Duodenal mucosa (tissue), 2 donors: Measurements from ENCODE around the gene FRMD4A.

ENCODE experiments used
- H3K27ac ChIP-seq: one replicate; pipeline ENCODE4 v1.7.0; 2013; ENCODE audit warnings: low read depth, low read length
- H3K27me3 ChIP-seq, 2 donors: one replicate each; pipeline ENCODE4 v1.7.0; 2013; ENCODE audit warnings: low read length in 2 of 2, control low read depth in 1 of 2; ENCODE audit not compliant: insufficient read depth in 2 of 2, control insufficient read depth in 1 of 2
- H3K36me3 ChIP-seq, 2 donors: one replicate each; pipeline ENCODE4 v1.7.0; 2013; ENCODE audit warnings: low read length in 2 of 2, control low read depth in 1 of 2; ENCODE audit not compliant: insufficient read depth in 2 of 2, control insufficient read depth in 1 of 2
- H3K4me1 ChIP-seq, 2 donors: one replicate each; pipeline ENCODE4 v1.7.0; 2013; ENCODE audit warnings: low read length in 2 of 2, control low read depth in 1 of 2; ENCODE audit not compliant: insufficient read depth in 2 of 2, control insufficient read depth in 1 of 2
- H3K4me3 ChIP-seq, 2 donors: one replicate each; pipeline ENCODE4 v1.7.0; 2013; ENCODE audit warnings: low read length in 2 of 2, low read depth in 1 of 2
- H3K9ac ChIP-seq, 2 donors: one replicate each; pipeline ENCODE4 v1.7.0; 2013; ENCODE audit warnings: low read length in 2 of 2, low read depth in 1 of 2
- H3K9me3 ChIP-seq, 2 donors: one replicate each; pipeline ENCODE4 v1.7.0; 2013; ENCODE audit warnings: low read length in 2 of 2, control low read depth in 1 of 2; ENCODE audit not compliant: control insufficient read depth in 1 of 2

The FRMD4A gene

GRCh38 chr10:13820964-13821337, 509.8 kb downstream of the FRMD4A start:
- peaks cover 0 to 2% of the 10 kb centered on the region in 2 donors for H3K27me3 ChIP-seq
- H3K4me1 ChIP-seq: peaks cover 0 to 5% of the 10 kb centered on the region in 2 donors
- H3K36me3 ChIP-seq: no peaks in the 10 kb centered on the region
- H3K9ac ChIP-seq: no peak overlapping the region
- no peak overlapping the region for H3K4me3 ChIP-seq
- no peak overlapping the region for H3K27ac ChIP-seq
- H3K9me3 ChIP-seq: no peaks in the 10 kb centered on the region

- Histone ChIP-seq H3K36me3 (no peaks in the 10 kb centered on the region), H3K27ac (no peak overlapping the region), H3K4me1 (peaks cover 0 to 5% of the 10 kb centered on the region in 2 donors), H3K9me3 (no peaks in the 10 kb centered on the region), H3K27me3 (peaks cover 0 to 2% of the 10 kb centered on the region in 2 donors), H3K4me3 (no peak overlapping the region), H3K9ac (no peak overlapping the region)
These were observed 510.4 kb downstream of the FRMD4A start for GRCh38 chr10:13820119-13820963.

GRCh38 chr10:13816195-13816925, 514.4 kb downstream of the FRMD4A start:
- Histone ChIP-seq H3K36me3 (no peaks in the 10 kb centered on the region), H3K4me3 (no peak overlapping the region), H3K9me3 (no peaks in the 10 kb centered on the region), H3K9ac (no peak overlapping the region), H3K4me1 (peaks cover 0 to 5% of the 10 kb centered on the region in 2 donors), H3K27ac (no peak overlapping the region), H3K27me3 (peaks cover 0 to 2% of the 10 kb centered on the region in 2 donors)

- no peaks in the 10 kb centered on the region for H3K9me3 ChIP-seq
- H3K27me3 ChIP-seq: peaks cover 0 to 2% of the 10 kb centered on the region in 2 donors
- no peaks in the 10 kb centered on the region for H3K36me3 ChIP-seq
- peaks cover 0 to 5% of the 10 kb centered on the region in 2 donors for H3K4me1 ChIP-seq
- H3K9ac ChIP-seq: no peak overlapping the region
- no peak overlapping the region for H3K27ac ChIP-seq
- no peak overlapping the region for H3K4me3 ChIP-seq
These were observed 515.0 kb downstream of the FRMD4A start for GRCh38 chr10:13815756-13816155.

DNA sequence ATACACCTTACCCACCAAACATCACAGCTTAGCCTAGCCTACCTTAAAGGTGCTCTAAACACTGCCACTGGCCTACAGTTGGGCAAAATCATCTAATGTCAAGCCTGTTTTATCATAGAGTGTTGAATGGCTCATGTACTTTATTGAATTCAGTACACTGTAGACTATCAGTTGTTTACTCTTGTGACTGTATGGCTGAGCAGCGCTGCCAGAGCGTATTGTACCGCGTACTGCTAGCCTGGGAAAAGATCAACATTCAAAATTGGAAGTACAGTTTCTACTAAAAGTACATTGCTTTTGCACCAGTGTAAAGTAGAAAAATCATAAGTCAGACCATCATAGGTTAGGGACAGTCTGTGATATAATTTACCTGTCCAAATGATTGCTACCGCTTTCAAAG, 517.2 kb downstream of the FRMD4A start:
- Histone ChIP-seq H3K4me3 (no peak overlapping the region), H3K4me1 (peaks cover 0 to 5% of the 10 kb centered on the region in 2 donors)

GRCh38 chr10:13812804-13813203, 517.9 kb downstream of the FRMD4A start:
- H3K27me3 ChIP-seq: peaks cover 0 to 2% of the 10 kb centered on the region in 2 donors
- H3K4me3 ChIP-seq: no peak overlapping the region
- H3K9me3 ChIP-seq: no peaks in the 10 kb centered on the region
- H3K9ac ChIP-seq: no peak overlapping the region
- no peaks in the 10 kb centered on the region for H3K36me3 ChIP-seq
- H3K27ac ChIP-seq: no peak overlapping the region
- peaks cover 0 to 5% of the 10 kb centered on the region in 2 donors for H3K4me1 ChIP-seq

More for the DNA sequence above, 517.2 kb downstream of the FRMD4A start:
- no peaks in the 10 kb centered on the region for H3K9me3 ChIP-seq
- H3K27ac ChIP-seq: no peak overlapping the region
- peaks cover 0 to 2% of the 10 kb centered on the region in 2 donors for H3K27me3 ChIP-seq
- no peak overlapping the region for H3K9ac ChIP-seq
- no peaks in the 10 kb centered on the region for H3K36me3 ChIP-seq

- Histone ChIP-seq H3K4me1 (no peaks in the 10 kb centered on the region), H3K36me3 (no peaks in the 10 kb centered on the region), H3K4me3 (no peak overlapping the region), H3K27ac (no peak overlapping the region), H3K27me3 (no peaks in the 10 kb centered on the region), H3K9ac (no peak overlapping the region), H3K9me3 (no peaks in the 10 kb centered on the region)
These were observed 520.2 kb downstream of the FRMD4A start for GRCh38 chr10:13810568-13810967.

DNA sequence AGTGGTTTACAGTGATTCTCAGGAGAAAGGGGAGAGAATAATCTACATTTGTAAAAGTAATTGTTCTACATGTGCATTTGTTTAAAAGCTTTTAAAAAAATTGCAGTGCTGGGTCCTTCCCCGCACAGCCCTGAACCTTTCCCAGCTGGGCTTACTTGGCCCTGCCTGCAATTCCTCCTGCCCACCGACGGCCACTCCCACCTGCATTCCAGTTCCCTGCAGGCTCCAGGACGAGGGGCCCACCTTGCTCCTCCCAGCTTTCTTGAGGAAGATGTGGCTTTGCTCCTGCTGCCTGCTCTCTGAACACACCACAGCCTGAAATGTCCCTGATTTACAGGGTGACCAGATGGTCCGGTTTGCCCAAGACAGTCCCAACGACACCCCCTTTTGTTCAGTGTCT, 521.3 kb downstream of the FRMD4A start:
- H3K27me3 ChIP-seq: no peaks in the 10 kb centered on the region
- no peaks in the 10 kb centered on the region for H3K9me3 ChIP-seq
- no peak overlapping the region for H3K4me3 ChIP-seq
- no peak overlapping the region for H3K9ac ChIP-seq
- no peaks in the 10 kb centered on the region for H3K4me1 ChIP-seq
- H3K36me3 ChIP-seq: no peaks in the 10 kb centered on the region
- no peak overlapping the region for H3K27ac ChIP-seq

GRCh38 chr10:13808556-13809391, 522.0 kb downstream of the FRMD4A start:
- Histone ChIP-seq H3K9ac (no peak overlapping the region), H3K4me3 (no peak overlapping the region), H3K36me3 (no peaks in the 10 kb centered on the region)

More at GRCh38 chr10:13808556-13809391, 522.0 kb downstream of the FRMD4A start:
- Histone ChIP-seq H3K27ac (no peak overlapping the region), H3K4me1 (no peaks in the 10 kb centered on the region), H3K27me3 (no peaks in the 10 kb centered on the region), H3K9me3 (no peaks in the 10 kb centered on the region)
